WI38 (cell line): ENCODE measurements around the gene RING1.

ENCODE experiments used
- H3K4me3 ChIP-seq: 2 replicates; pipeline ENCODE4 v1.5.1; 2011; ENCODE audit warnings: low read depth, mild to moderate bottlenecking, control low read depth, low read length
- CTCF ChIP-seq: IDR thresholded peaks from 2 replicates; pipeline ENCODE4 v1.5.1; 2012; ENCODE audit warnings: low read depth, mild to moderate bottlenecking, control low read depth, low read length

RING1 gene

GRCh38 chr6:33195304-33196165, 12.8 kb upstream of the RING1 start:
- TF ChIP-seq CTCF: no peak
- H3K4me3 ChIP-seq: no peak overlapping the region

- peak; percentile 55 for TF ChIP-seq CTCF
- no peak overlapping the region for H3K4me3 ChIP-seq
Observed at GRCh38 chr6:33197431-33198048, 10.8 kb upstream of the RING1 start.

- no peak overlapping the region for H3K4me3 ChIP-seq
- no peak for TF ChIP-seq CTCF
Observed at GRCh38 chr6:33198159-33198852, 10.0 kb upstream of the RING1 start.

GRCh38 chr6:33198853-33199436, 9.4 kb upstream of the RING1 start:
- H3K4me3 ChIP-seq: peak overlapping the region; percentile 84
- TF ChIP-seq CTCF: no peak

GRCh38 chr6:33199687-33200218, 8.5 kb upstream of the RING1 start:
- H3K4me3 ChIP-seq: peak overlapping the region; percentile 84
- TF ChIP-seq CTCF: no peak

- no peak for TF ChIP-seq CTCF
- H3K4me3 ChIP-seq: peak within 1 kb of the TSS; percentile 84
Observed at GRCh38 chr6:33200219-33201146, 7.8 kb upstream of the RING1 start, which contains the start of the genes RXRB and SLC39A7. TSS of gene RXRB (minus strand) at chr6:33200665. CDS start at chr6:33200476, 189 bp downstream. TSS of gene SLC39A7 (plus strand) at chr6:33200867. CDS start at chr6:33201246, 379 bp downstream.
